Activated CD8-positive, alpha-beta T cell treated with anti-CD3 and anti-CD28 coated beads, Interleukin-2, amount 10 ng/mL, durations not matched to agents 7 days and 5 days (primary cell): ENCODE results near the gene THBS1. TPM values are rescaled to one million over a fixed set of nuclear protein-coding genes. Genes with fewer than 3 reads are reported as not detected.

Experiments used
- ATAC-seq: fragments of 150-1000 bp; cut with Tn5 transposase; one replicate; pipeline ENCODE4 v1.10.0; 2021; ENCODE audit warnings: moderate library complexity
- CTCF ChIA-PET: fragments of 350-600 bp; sonication (Branson Sonifier 250); formaldehyde crosslinking; loops from one replicate; lab custom pipeline; 2021; ENCODE audit warnings: antibody characterized with exemption; lab: Charles Lee
- POLR2A ChIA-PET: fragments of 350-600 bp; sonication (Branson Sonifier 250); formaldehyde crosslinking; loops from one replicate; lab custom pipeline; 2021; ENCODE audit warnings: antibody characterized with exemption; lab: Charles Lee
- DNase-seq: peaks from one replicate; pipeline ENCODE4 v3.0.0-alpha.2; 2020
- H3K27ac Mint-ChIP-seq: one replicate; pipeline ENCODE4 v1.8.0; 2021; ENCODE audit warnings: mild to moderate bottlenecking, mixed read lengths
- H3K27me3 Mint-ChIP-seq: one replicate; pipeline ENCODE4 v1.8.0; 2021; ENCODE audit warnings: low read depth, mixed read lengths
- H3K36me3 Mint-ChIP-seq: one replicate; pipeline ENCODE4 v1.8.0; 2021; ENCODE audit warnings: low read depth, mixed read lengths
- H3K4me1 Mint-ChIP-seq: one replicate; pipeline ENCODE4 v1.8.0; 2021; ENCODE audit warnings: low read depth, mixed read lengths
- H3K4me3 Mint-ChIP-seq: one replicate; pipeline ENCODE4 v1.8.0; 2021; ENCODE audit warnings: mild to moderate bottlenecking, mixed read lengths
- H3K9me3 Mint-ChIP-seq: one replicate; pipeline ENCODE4 v1.8.0; 2022; ENCODE audit warnings: mixed read lengths; ENCODE audit not compliant: insufficient read depth
- total RNA-seq, 2 experiments: library from RNA; stranded (reverse); gene quantifications; one replicate each; pipeline ENCODE4 v1.2.3, GENCODE V29; 2021

Gene THBS1
- total RNA-seq, 2 experiments from 2014 or later: 0.87 to 1.2 TPM

DNA sequence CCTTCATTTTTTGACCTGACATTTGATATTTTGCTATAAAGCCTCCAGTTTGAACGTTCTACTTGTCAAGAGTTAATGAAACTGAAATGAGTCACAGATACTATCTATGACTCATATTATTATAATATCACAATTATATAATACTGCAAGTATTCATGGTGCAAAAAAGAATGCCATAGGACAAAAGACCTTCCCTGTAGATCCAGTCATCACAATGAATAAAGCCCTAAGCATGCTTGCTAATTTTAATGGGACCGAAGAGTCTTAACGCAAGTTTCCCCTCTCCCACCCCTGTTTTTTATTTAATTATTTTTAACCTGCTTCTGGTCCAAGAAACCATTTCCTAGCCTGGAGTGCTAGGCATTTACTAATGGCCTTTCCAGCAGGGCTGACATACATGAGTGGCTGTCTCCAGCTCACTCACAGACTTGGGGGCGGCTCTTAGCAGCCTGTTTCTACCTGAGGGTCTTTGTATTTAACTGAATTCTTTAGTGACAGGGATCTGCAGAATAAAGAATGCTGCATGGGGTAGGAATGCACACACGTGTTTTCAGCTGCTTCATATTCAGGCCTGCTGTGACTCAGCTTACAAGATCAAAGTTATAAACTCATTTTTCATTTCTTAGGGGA is 61.2 kb downstream of the THBS1 start:
- CTCF ChIA-PET: interaction anchor here (0.6 to 4.7 kb wide), 5 partner anchors 13 to 114 kb away, joined by 3 to 28 read pairs (median 4); no protein-coding TSS in a partner anchor
- POLR2A ChIA-PET: interaction anchor here (3.1 kb wide), 1 partner anchor 17 kb away, joined by 15 read pairs; no protein-coding TSS in a partner anchor
- Mint-ChIP-seq H3K36me3 (peaks cover 6% of the 10 kb centered on the region), H3K27ac (no peak overlapping the region), H3K4me1 (peaks cover 21% of the 10 kb centered on the region), H3K4me3 (no peak overlapping the region), H3K9me3 (no peaks in the 10 kb centered on the region), H3K27me3 (peaks cover 10% of the 10 kb centered on the region)
- no peak for ATAC-seq
- no peak for DNase-seq

GRCh38 chr15:39643727-39644126 is 62.8 kb downstream of the THBS1 start:
- peaks cover 18% of the 10 kb centered on the region for H3K4me1 Mint-ChIP-seq
- ChIA-PET CTCF (interaction anchor here (1.1 to 4.7 kb wide), 5 partner anchors 15 to 45 kb away, joined by 3 to 28 read pairs (median 4); no protein-coding TSS in a partner anchor), POLR2A (interaction anchor here (0.9 to 3.1 kb wide), 2 partner anchors 8 to 19 kb away, joined by 5 to 15 read pairs; no protein-coding TSS in a partner anchor)
- H3K9me3 Mint-ChIP-seq: no peaks in the 10 kb centered on the region
- no peak overlapping the region for H3K27ac Mint-ChIP-seq
- no peak for ATAC-seq
- peaks cover 2% of the 10 kb centered on the region for H3K27me3 Mint-ChIP-seq
- no peak for DNase-seq
- H3K36me3 Mint-ChIP-seq: peaks cover 6% of the 10 kb centered on the region
- no peak overlapping the region for H3K4me3 Mint-ChIP-seq

- Mint-ChIP-seq H3K9me3 (no peaks in the 10 kb centered on the region), H3K4me3 (no peak overlapping the region), H3K36me3 (peaks cover 6% of the 10 kb centered on the region), H3K27me3 (peaks cover 2% of the 10 kb centered on the region), H3K4me1 (peaks cover 18% of the 10 kb centered on the region), H3K27ac (no peak overlapping the region)
- ATAC-seq (no peak), DNase-seq (no peak)
- CTCF ChIA-PET: interaction anchor here (1.1 to 4.7 kb wide), 5 partner anchors 15 to 46 kb away, joined by 3 to 28 read pairs (median 4); no protein-coding TSS in a partner anchor
- POLR2A ChIA-PET: interaction anchor here (0.9 kb wide), 1 partner anchor 9 kb away, joined by 5 read pairs; no protein-coding TSS in a partner anchor
Observed at GRCh38 chr15:39644136-39644535, 63.3 kb downstream of the THBS1 start.

- ChIA-PET CTCF (interaction anchor here (4.7 kb wide), 1 partner anchor 17 kb away, joined by 28 read pairs; no protein-coding TSS in a partner anchor), POLR2A (no interaction called here)
- ATAC-seq (no peak), DNase-seq (no peak)
- H3K9me3 Mint-ChIP-seq: no peaks in the 10 kb centered on the region
- H3K27ac Mint-ChIP-seq: no peak overlapping the region
- H3K27me3 Mint-ChIP-seq: peaks cover 7% of the 10 kb centered on the region
- peaks cover 18% of the 10 kb centered on the region for H3K4me1 Mint-ChIP-seq
- no peak overlapping the region for H3K4me3 Mint-ChIP-seq
- H3K36me3 Mint-ChIP-seq: peaks cover 5% of the 10 kb centered on the region
Observed at GRCh38 chr15:39645138-39645975, 64.5 kb downstream of the THBS1 start.

DNA sequence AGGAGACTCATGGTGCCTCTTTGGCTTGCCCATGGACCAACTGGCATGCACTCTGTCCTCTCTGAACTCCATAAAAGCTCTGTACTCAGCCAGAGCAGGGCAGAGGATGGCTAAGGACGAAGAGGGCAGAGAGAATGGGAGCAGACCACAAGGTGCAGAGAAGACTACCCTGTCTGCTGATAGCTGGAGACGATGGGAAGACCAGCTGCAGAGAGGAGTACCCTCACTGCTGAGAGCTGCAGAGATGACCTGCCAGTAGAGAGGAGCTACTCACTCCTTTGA is 65.0 kb downstream of the THBS1 start:
- Mint-ChIP-seq H3K36me3 (no peaks in the 10 kb centered on the region), H3K27me3 (peaks cover 9% of the 10 kb centered on the region), H3K9me3 (no peaks in the 10 kb centered on the region), H3K4me1 (peaks cover 14% of the 10 kb centered on the region), H3K27ac (no peak overlapping the region), H3K4me3 (no peak overlapping the region)
- CTCF ChIA-PET: interaction anchor here (0.7 kb wide), 1 partner anchor 59 kb away, joined by 4 read pairs; no protein-coding TSS in a partner anchor
- DNase-seq: no peak
- POLR2A ChIA-PET: no interaction called here
- ATAC-seq: no peak

- Mint-ChIP-seq H3K4me3 (no peak overlapping the region), H3K27me3 (peaks cover 11% of the 10 kb centered on the region), H3K4me1 (peaks cover 10% of the 10 kb centered on the region), H3K36me3 (no peaks in the 10 kb centered on the region), H3K27ac (no peak overlapping the region), H3K9me3 (no peaks in the 10 kb centered on the region)
- CTCF ChIA-PET: interaction anchor here (0.7 kb wide), 1 partner anchor 59 kb away, joined by 4 read pairs; no protein-coding TSS in a partner anchor
- no peak for ATAC-seq
- POLR2A ChIA-PET: no interaction called here
- no peak for DNase-seq
Observed at GRCh38 chr15:39646425-39646824, 65.5 kb downstream of the THBS1 start.

Other genes starting within 250 kb of the THBS1 start
- 1 to 10 TPM in 1 of 2 experiments, under 1 TPM in 1; 0.73 to 1.0 TPM for gene FSIP1, start 201.8 kb downstream of the THBS1 start, total RNA-seq